Kidney (tissue), 14 donors: Measurements from ENCODE around the gene RGS6. TPM values are rescaled to one million over a fixed set of nuclear protein-coding genes. Genes with fewer than 3 reads are reported as not detected.

Experiments
- DNase-seq, 5 donors: peaks; one replicate each; pipeline ENCODE4 v3.0.0-alpha.2; 2013 to 2020
- FAIRE-seq: peaks from 2 replicates; lab custom pipeline; 2012; peaks lifted over from hg19 to GRCh38; lab: Jason Lieb, UNC
- H3K27ac ChIP-seq, 2 donors: one replicate each; pipeline ENCODE4 v1.7.0; 2013; ENCODE audit warnings: low read depth in 2 of 2, low read length in 2 of 2, inconsistent platforms in 1 of 2
- H3K27me3 ChIP-seq: one replicate; pipeline ENCODE4 v1.7.1; 2013; ENCODE audit warnings: low read length, inconsistent platforms; ENCODE audit not compliant: control insufficient read depth, insufficient read depth
- H3K36me3 ChIP-seq, 3 donors: one replicate each; pipeline versions ENCODE4 v1.7.0 to v1.7.1; 2013; ENCODE audit warnings: low read length in 3 of 3, control low read depth in 1 of 3, inconsistent platforms in 1 of 3; ENCODE audit not compliant: insufficient read depth in 3 of 3, control insufficient read depth in 2 of 3
- H3K4me1 ChIP-seq, 3 donors: one replicate each; pipeline versions ENCODE4 v1.7.0 to v1.7.1; 2013; ENCODE audit warnings: low read length in 3 of 3, inconsistent platforms in 1 of 3, low read depth in 1 of 3; ENCODE audit not compliant: control insufficient read depth in 2 of 3, insufficient read depth in 2 of 3
- H3K4me3 ChIP-seq, 3 donors: one replicate each; pipeline versions ENCODE4 v1.7.0 to v1.8.1; 2013; ENCODE audit warnings: low read length in 3 of 3, control low read depth in 1 of 3, inconsistent platforms in 1 of 3
- H3K9ac ChIP-seq, 3 donors: one replicate each; pipeline versions ENCODE4 v1.7.0 to v1.7.1; 2013; ENCODE audit warnings: low read length in 3 of 3, control low read depth in 1 of 3, inconsistent platforms in 1 of 3
- H3K9me3 ChIP-seq, 3 donors: one replicate each; pipeline versions ENCODE4 v1.7.0 to v1.7.1; 2013; ENCODE audit warnings: low read length in 3 of 3, control low read depth in 1 of 3, inconsistent platforms in 1 of 3; ENCODE audit not compliant: control insufficient read depth in 2 of 3, insufficient read depth in 1 of 3
- intact Hi-C: fragments of 100-400 bp; cut with DNase I; formaldehyde crosslinking; loops from one replicate; pipeline ENCODE4 v1.11.1; 2022
- polyA plus RNA-seq: library from polyadenylated mRNA; stranded (reverse); fragments of 350-450 nt; fragmentation: Illumina TruSeq; extraction: RNeasy Lipid Tissue Mini Kit (QIAGEN cat#74804); gene quantifications from one replicate; pipeline ENCODE4 v1.2.3, GENCODE V29; 2014; ENCODE audit warnings: low read depth, low replicate concordance; ENCODE audit not compliant: insufficient read depth
- total RNA-seq: library from RNA; stranded (reverse); fragmentation: NEBNext Ultra II Directional; extraction: Animal tissue kit (Norgen Biotek cat#: 25700); gene quantifications from one replicate; pipeline ENCODE4 v1.2.1, GENCODE V29; 2021
- TF ChIP-seq, protein P1 (sequence below): IDR thresholded peaks from 3 replicates; pipeline ENCODE4 v1.5.1; 2012; ENCODE audit warnings: mild to moderate bottlenecking, moderate library complexity, borderline replicate concordance; ENCODE audit not compliant: insufficient read depth; ENCODE audit errors: extremely low read depth
- donor health status: control.
- donor health status: control.
- donor health status: control.
- donor health status: control.
- donor health status: control.
- donor health status: DM: yes; HTN: yes; CAD: no.
- donor health status: Normal renal cell carcinoma (clear cell type).

RGS6 gene
- total and polyA plus RNA-seq, 2 donors from 2014 or later = 1.1 to 1.4 TPM

DNA sequence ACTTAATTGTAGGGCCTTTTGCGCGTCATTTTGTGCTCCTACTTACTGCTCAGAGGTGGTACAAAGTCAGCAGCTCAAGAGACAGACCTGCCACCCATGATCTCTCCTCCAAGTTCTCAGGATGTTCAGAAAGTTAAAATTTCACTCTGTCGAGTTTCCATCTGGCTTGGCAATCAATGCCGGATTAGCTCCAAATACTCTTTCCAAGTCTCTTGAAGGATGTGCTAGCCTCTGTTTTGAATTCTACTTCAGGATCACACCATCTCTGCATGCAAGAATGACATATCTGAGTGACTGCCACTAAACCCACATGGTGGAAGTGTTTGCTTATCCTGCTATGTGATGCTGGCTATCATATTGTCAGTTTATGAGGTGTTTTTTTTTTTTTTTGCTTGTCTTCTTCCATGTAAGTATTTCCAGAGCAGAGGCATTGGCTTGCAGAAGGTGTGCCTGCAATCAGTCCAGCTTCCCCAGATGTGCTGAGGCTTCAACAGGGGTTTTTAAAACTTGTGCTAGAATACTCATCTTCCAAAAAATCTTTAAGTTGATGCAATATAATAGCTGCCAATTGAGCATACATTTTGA, 125.6 kb downstream of the RGS6 start:
- Histone ChIP-seq H3K27ac (no peak overlapping the region), H3K4me3 (no peak overlapping the region), H3K4me1 (no peaks in the 10 kb centered on the region), H3K9ac (no peak overlapping the region), H3K9me3 (no peaks in the 10 kb centered on the region), H3K27me3 (no peaks in the 10 kb centered on the region), H3K36me3 (no peaks in the 10 kb centered on the region)
- no peak for DNase-seq
- TF ChIP-seq, protein P1, sequence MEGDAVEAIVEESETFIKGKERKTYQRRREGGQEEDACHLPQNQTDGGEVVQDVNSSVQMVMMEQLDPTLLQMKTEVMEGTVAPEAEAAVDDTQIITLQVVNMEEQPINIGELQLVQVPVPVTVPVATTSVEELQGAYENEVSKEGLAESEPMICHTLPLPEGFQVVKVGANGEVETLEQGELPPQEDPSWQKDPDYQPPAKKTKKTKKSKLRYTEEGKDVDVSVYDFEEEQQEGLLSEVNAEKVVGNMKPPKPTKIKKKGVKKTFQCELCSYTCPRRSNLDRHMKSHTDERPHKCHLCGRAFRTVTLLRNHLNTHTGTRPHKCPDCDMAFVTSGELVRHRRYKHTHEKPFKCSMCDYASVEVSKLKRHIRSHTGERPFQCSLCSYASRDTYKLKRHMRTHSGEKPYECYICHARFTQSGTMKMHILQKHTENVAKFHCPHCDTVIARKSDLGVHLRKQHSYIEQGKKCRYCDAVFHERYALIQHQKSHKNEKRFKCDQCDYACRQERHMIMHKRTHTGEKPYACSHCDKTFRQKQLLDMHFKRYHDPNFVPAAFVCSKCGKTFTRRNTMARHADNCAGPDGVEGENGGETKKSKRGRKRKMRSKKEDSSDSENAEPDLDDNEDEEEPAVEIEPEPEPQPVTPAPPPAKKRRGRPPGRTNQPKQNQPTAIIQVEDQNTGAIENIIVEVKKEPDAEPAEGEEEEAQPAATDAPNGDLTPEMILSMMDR = no peak
- no peak for FAIRE-seq
- intact Hi-C loops = no loop called here

DNA sequence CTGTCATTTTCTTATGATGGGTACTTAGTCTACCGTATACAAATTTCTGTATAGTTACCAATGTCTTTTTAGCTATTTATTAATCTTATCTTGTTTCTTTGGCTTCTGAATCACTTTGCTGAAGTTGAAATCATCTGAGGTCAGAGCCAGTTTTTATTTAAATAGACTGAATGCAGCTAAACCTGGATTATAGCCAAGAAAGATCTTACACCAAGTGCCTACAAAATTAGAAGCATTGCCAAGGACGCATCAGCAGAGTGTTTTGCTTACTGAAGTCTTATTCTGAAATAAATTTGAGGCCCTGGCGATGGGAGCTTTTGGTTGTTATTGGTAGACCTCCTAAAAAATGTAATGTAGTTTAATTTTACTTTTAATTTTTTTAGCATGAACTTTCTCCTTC, 128.2 kb downstream of the RGS6 start:
- H3K27ac ChIP-seq = no peak overlapping the region
- H3K36me3 ChIP-seq = no peaks in the 10 kb centered on the region
- H3K4me1 ChIP-seq = no peaks in the 10 kb centered on the region
- no peak for FAIRE-seq
- H3K9me3 ChIP-seq = no peaks in the 10 kb centered on the region
- no peak overlapping the region for H3K9ac ChIP-seq
- intact Hi-C loops = no loop called here
- TF ChIP-seq, protein P1 = no peak
- DNase-seq = no peak
- H3K4me3 ChIP-seq = no peak overlapping the region
- H3K27me3 ChIP-seq = no peaks in the 10 kb centered on the region

DNA sequence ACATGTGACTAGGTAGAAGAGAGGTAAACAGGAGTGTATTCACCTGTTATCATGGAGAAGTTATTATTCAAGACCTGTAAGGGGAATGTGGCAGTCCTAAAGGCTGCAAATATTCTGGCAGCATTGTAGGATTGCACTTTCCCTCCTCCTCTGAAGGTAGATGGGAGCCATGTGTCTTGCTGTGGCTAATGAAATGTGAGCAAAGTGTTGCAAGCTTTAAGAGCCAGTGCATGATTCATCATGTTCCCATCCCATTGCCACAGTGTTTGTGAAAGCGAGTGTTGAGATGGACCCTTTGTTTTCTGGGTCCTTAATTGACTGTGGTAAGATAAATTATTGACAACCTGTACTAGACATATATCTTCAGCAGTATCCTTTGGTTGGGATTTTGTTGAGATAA, 128.7 kb downstream of the RGS6 start:
- Histone ChIP-seq H3K9ac (no peak overlapping the region), H3K27me3 (no peaks in the 10 kb centered on the region), H3K9me3 (no peaks in the 10 kb centered on the region), H3K4me1 (no peaks in the 10 kb centered on the region), H3K4me3 (no peak overlapping the region), H3K27ac (no peak overlapping the region), H3K36me3 (no peaks in the 10 kb centered on the region)
- no peak for FAIRE-seq
- TF ChIP-seq, protein P1 = no peak
- DNase-seq = no peak
- intact Hi-C loops = no loop called here

DNA sequence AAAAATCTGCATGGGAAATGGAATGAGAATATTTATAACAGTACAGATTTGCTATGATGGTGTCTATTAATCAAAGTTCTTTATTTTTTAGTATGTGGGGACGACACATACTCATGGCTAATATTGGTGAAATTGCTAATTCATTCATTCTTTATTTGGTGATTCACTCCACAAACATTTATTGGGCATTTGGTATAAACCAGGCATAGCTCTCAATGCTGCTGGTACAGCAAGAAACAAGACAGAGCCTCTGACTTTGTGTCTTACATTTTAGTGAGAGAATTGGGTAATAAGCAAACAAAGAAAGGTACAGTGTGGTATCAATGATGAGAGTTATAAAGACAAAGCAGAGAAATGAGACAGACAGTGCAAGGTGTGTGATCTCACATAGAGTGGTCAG, 129.5 kb downstream of the RGS6 start:
- H3K9me3 ChIP-seq = no peaks in the 10 kb centered on the region
- intact Hi-C loops = no loop called here
- H3K36me3 ChIP-seq = no peaks in the 10 kb centered on the region
- no peak overlapping the region for H3K9ac ChIP-seq
- no peaks in the 10 kb centered on the region for H3K4me1 ChIP-seq
- H3K4me3 ChIP-seq = no peak overlapping the region
- FAIRE-seq (no peak), DNase-seq (no peak)
- H3K27me3 ChIP-seq = no peaks in the 10 kb centered on the region
- TF ChIP-seq, protein P1 = no peak
- H3K27ac ChIP-seq = no peak overlapping the region
